ENCODE results near the gene ACSF3.

The ACSF3 gene

GRCh38 chr16:89096768-89097391 is 3.2 kb downstream of the ACSF3 start:
- FAIRE-seq, result no peak

GRCh38 chr16:89097392-89097772 is 3.7 kb downstream of the ACSF3 start:
- FAIRE-seq, result no peak

- FAIRE-seq, result no peak
These were observed 5.2 kb downstream of the ACSF3 start for GRCh38 chr16:89098767-89099430.

- no peak for FAIRE-seq
These were observed 6.3 kb downstream of the ACSF3 start for GRCh38 chr16:89099905-89100304.

GRCh38 chr16:89100601-89101302 is 7.1 kb downstream of the ACSF3 start:
- no peak for FAIRE-seq

GRCh38 chr16:89101303-89102040 is 7.8 kb downstream of the ACSF3 start:
- FAIRE-seq, result no peak

- no peak for FAIRE-seq
These were observed 8.4 kb downstream of the ACSF3 start for GRCh38 chr16:89102041-89102471.

- FAIRE-seq, result no peak
These were observed 8.9 kb downstream of the ACSF3 start for GRCh38 chr16:89102481-89103073.

- FAIRE-seq, result no peak
These were observed 9.5 kb downstream of the ACSF3 start for GRCh38 chr16:89103156-89103555.

- no peak for FAIRE-seq
These were observed 10.1 kb downstream of the ACSF3 start for GRCh38 chr16:89103781-89104180.

GRCh38 chr16:89104303-89104702 is 10.7 kb downstream of the ACSF3 start:
- FAIRE-seq, result no peak

- FAIRE-seq, result no peak
These were observed 11.4 kb downstream of the ACSF3 start for GRCh38 chr16:89104930-89105571.

GRCh38 chr16:89105599-89106151 is 12.0 kb downstream of the ACSF3 start:
- FAIRE-seq, result no peak

GRCh38 chr16:89106533-89107202 is 13.0 kb downstream of the ACSF3 start:
- FAIRE-seq, result no peak

- no peak for FAIRE-seq
These were observed 13.5 kb downstream of the ACSF3 start for GRCh38 chr16:89107203-89107582.

GRCh38 chr16:89108416-89108815 is 14.8 kb downstream of the ACSF3 start:
- FAIRE-seq, result no peak

- FAIRE-seq, result no peak
These were observed 17.0 kb downstream of the ACSF3 start for GRCh38 chr16:89110641-89111040.

GRCh38 chr16:89111263-89111662 is 17.6 kb downstream of the ACSF3 start:
- no peak for FAIRE-seq

GRCh38 chr16:89112377-89113151 is 18.9 kb downstream of the ACSF3 start:
- no peak for FAIRE-seq

- FAIRE-seq, result no peak
These were observed 19.5 kb downstream of the ACSF3 start for GRCh38 chr16:89113152-89113547.

GRCh38 chr16:89113661-89114060 is 20.0 kb downstream of the ACSF3 start:
- FAIRE-seq, result no peak

Measured in endometrium (tissue), 2 donors.